ENCODE measurements around the gene OSBPL5. TPM values are rescaled to one million over a fixed set of nuclear protein-coding genes. Genes with fewer than 3 reads are reported as not detected.
"Not testable (repeated sequence)": the region's sequence is repeated elsewhere in the genome, so short reads cannot be mapped to it uniquely, and the experiment has no call there.

The OSBPL5 gene
- total and polyA plus RNA-seq, 3 experiments from 2014 or later = 2.6 to 8.5 (median 2.7) TPM

- ChIA-PET POLR2A (no interaction called here), CTCF (interaction anchor here (1.5 to 1.8 kb wide), 2 partner anchors 12 to 102 kb away, joined by 4 to 5 read pairs; no protein-coding TSS in a partner anchor)
- no peaks in the 10 kb centered on the region for H3K36me3 Mint-ChIP-seq
- H3K9me3 Mint-ChIP-seq = no peaks in the 10 kb centered on the region
- Histone ChIP-seq H3K27me3 (ENCODE audit: insufficient read depth, low read length, poor library complexity, severe bottlenecking) (no peaks in the 10 kb centered on the region), H3K4me3 (ENCODE audit: low read length) (no peak overlapping the region), H3K4me1 (ENCODE audit: insufficient read depth, low read length) (no peaks in the 10 kb centered on the region), H3K9me3 (ENCODE audit: low read length) (no peaks in the 10 kb centered on the region), H3K36me3 (ENCODE audit: insufficient read depth, low read length) (no peaks in the 10 kb centered on the region), H3K27ac (ENCODE audit: low read depth, low read length) (no peak overlapping the region)
- H3K27me3 Mint-ChIP-seq = peaks cover 4 to 6% of the 10 kb centered on the region in 2 donors
- H3K4me3 Mint-ChIP-seq = no peak overlapping the region
- DNase-seq = no peak
- H3K27ac Mint-ChIP-seq = peak overlapping the region in 1 of 8 donors; percentile 24
- H3K4me1 Mint-ChIP-seq = no peaks in the 10 kb centered on the region
Measured at GRCh38 chr11:3077846-3078440, 87.2 kb downstream of the OSBPL5 start.

DNA sequence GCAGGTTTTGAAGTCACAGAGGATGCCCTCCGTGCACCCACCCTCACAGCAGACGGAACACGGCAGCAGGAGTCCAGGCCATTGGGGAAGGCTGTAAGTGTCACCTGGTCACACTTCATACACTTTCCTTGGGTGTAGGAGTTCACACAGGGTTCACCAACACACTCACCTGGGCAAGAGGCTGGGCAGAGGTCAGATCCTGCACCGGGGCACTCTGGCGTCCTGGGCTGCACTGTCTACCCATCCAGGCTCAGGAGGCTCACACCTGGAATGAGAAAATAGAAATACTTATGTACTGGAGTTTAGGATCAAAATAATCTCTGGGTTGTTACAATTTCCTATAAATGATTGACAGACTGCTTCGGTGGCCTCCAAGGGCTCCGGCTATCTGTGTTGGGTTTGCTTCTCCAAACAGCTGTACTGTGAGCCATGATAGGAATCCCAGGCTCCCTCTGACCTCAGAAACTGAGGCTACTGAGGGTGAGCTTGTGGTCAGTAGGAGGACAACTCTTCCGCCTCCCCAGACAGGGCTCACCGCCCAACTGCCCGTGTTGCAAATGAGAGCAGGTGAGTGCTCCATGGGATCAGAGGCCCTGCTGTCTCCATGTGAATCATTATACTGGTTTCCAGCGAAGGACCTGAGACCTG is 87.8 kb downstream of the OSBPL5 start:
- Mint-ChIP-seq H3K4me1 (no peaks in the 10 kb centered on the region), H3K27me3 (peaks cover 4 to 7% of the 10 kb centered on the region in 2 donors), H3K27ac (no peak overlapping the region), H3K36me3 (no peaks in the 10 kb centered on the region), H3K4me3 (no peak overlapping the region), H3K9me3 (no peaks in the 10 kb centered on the region)
- CTCF ChIA-PET = interaction anchor here (1.5 to 2.2 kb wide), 3 partner anchors 12 to 102 kb away, joined by 4 to 5 read pairs (median 5); no protein-coding TSS in a partner anchor
- Histone ChIP-seq H3K4me3 (ENCODE audit: low read length) (no peak overlapping the region), H3K27ac (ENCODE audit: low read depth, low read length) (no peak overlapping the region), H3K27me3 (ENCODE audit: insufficient read depth, low read length, poor library complexity, severe bottlenecking) (no peaks in the 10 kb centered on the region), H3K4me1 (ENCODE audit: insufficient read depth, low read length) (no peaks in the 10 kb centered on the region), H3K36me3 (ENCODE audit: insufficient read depth, low read length) (no peaks in the 10 kb centered on the region), H3K9me3 (ENCODE audit: low read length) (no peaks in the 10 kb centered on the region)
- POLR2A ChIA-PET = no interaction called here
- no peak for DNase-seq

GRCh38 chr11:3074912-3075589 is 90.1 kb downstream of the OSBPL5 start:
- H3K4me3 Mint-ChIP-seq = no peak overlapping the region
- H3K4me3 ChIP-seq (ENCODE audit: low read length) = no peak overlapping the region
- H3K4me1 ChIP-seq (ENCODE audit: insufficient read depth, low read length) = no peaks in the 10 kb centered on the region
- no peaks in the 10 kb centered on the region for H3K9me3 Mint-ChIP-seq
- H3K36me3 Mint-ChIP-seq = no peaks in the 10 kb centered on the region
- no peak for DNase-seq
- no peaks in the 10 kb centered on the region for H3K9me3 ChIP-seq (ENCODE audit: low read length)
- CTCF ChIA-PET = interaction anchor here (1.0 to 2.2 kb wide), 2 partner anchors 16 to 145 kb away, joined by 3 to 5 read pairs; no protein-coding TSS in a partner anchor
- peaks cover 4 to 11% of the 10 kb centered on the region in 2 donors for H3K27me3 Mint-ChIP-seq
- H3K4me1 Mint-ChIP-seq = no peaks in the 10 kb centered on the region
- no peaks in the 10 kb centered on the region for H3K36me3 ChIP-seq (ENCODE audit: insufficient read depth, low read length)
- H3K27ac Mint-ChIP-seq = peak overlapping the region in 1 of 8 donors; percentile 24
- POLR2A ChIA-PET = no interaction called here
- no peak overlapping the region for H3K27ac ChIP-seq (ENCODE audit: low read depth, low read length)
- no peaks in the 10 kb centered on the region for H3K27me3 ChIP-seq (ENCODE audit: insufficient read depth, low read length, poor library complexity, severe bottlenecking)

- Mint-ChIP-seq H3K27me3 (peaks cover 9 to 16% of the 10 kb centered on the region in 2 donors), H3K36me3 (no peaks in the 10 kb centered on the region), H3K9me3 (no peaks in the 10 kb centered on the region), H3K4me1 (no peaks in the 10 kb centered on the region), H3K27ac (no peak overlapping the region), H3K4me3 (no peak overlapping the region)
- Histone ChIP-seq H3K9me3 (ENCODE audit: low read length) (no peaks in the 10 kb centered on the region), H3K4me3 (ENCODE audit: low read length) (no peak overlapping the region), H3K4me1 (ENCODE audit: insufficient read depth, low read length) (no peaks in the 10 kb centered on the region), H3K36me3 (ENCODE audit: insufficient read depth, low read length) (no peaks in the 10 kb centered on the region), H3K27ac (ENCODE audit: low read depth, low read length) (no peak overlapping the region), H3K27me3 (ENCODE audit: insufficient read depth, low read length, poor library complexity, severe bottlenecking) (no peaks in the 10 kb centered on the region)
- no peak for DNase-seq
- ChIA-PET POLR2A (no interaction called here), CTCF (no interaction called here)
Measured at GRCh38 chr11:3073029-3073435, 92.1 kb downstream of the OSBPL5 start.

DNA sequence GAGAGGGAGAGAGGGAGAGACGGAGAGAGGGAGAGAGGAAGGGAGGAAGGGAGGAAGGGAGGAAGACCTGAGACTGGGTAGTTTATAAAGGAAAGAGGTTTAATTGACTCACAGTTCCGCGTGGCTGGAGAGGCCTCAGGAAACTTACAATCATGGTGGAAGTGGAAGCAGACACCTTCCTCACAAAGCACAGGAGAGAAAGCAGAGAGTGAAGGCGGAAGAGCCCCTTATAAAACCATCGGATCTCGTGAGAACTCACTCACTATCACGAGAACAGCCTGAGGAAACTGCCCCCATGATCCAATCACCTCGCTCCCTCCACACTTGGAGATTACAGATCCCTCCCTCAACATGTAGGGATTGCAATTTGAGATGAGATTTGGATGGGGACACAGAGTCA is 95.7 kb downstream of the OSBPL5 start:
- CTCF ChIA-PET = no interaction called here

GRCh38 chr11:3066308-3066707 is 98.8 kb downstream of the OSBPL5 start:
- H3K4me3 ChIP-seq (ENCODE audit: low read length); H3K4me1 ChIP-seq (ENCODE audit: insufficient read depth, low read length); H3K9me3 Mint-ChIP-seq; DNase-seq; POLR2A ChIA-PET; H3K4me1 Mint-ChIP-seq; H3K36me3 ChIP-seq (ENCODE audit: insufficient read depth, low read length); H3K27me3 ChIP-seq (ENCODE audit: insufficient read depth, low read length, poor library complexity, severe bottlenecking); H3K36me3 Mint-ChIP-seq; CTCF ChIA-PET; H3K9me3 ChIP-seq (ENCODE audit: low read length); H3K27ac ChIP-seq (ENCODE audit: low read depth, low read length); H3K27ac Mint-ChIP-seq; H3K4me3 Mint-ChIP-seq: not testable (repeated sequence)
- peaks cover 10 to 51% of the 10 kb centered on the region in 2 donors for H3K27me3 Mint-ChIP-seq

More for the DNA sequence above, 95.7 kb downstream of the OSBPL5 start:
- H3K36me3 Mint-ChIP-seq = no peaks in the 10 kb centered on the region
- Histone ChIP-seq H3K4me3 (ENCODE audit: low read length) (no peak overlapping the region), H3K9me3 (ENCODE audit: low read length) (no peaks in the 10 kb centered on the region), H3K4me1 (ENCODE audit: insufficient read depth, low read length) (no peaks in the 10 kb centered on the region), H3K36me3 (ENCODE audit: insufficient read depth, low read length) (no peaks in the 10 kb centered on the region), H3K27ac (ENCODE audit: low read depth, low read length) (no peak overlapping the region), H3K27me3 (ENCODE audit: insufficient read depth, low read length, poor library complexity, severe bottlenecking) (no peaks in the 10 kb centered on the region)
- POLR2A ChIA-PET = no interaction called here
- peaks cover 8 to 38% of the 10 kb centered on the region in 2 donors for H3K27me3 Mint-ChIP-seq
- no peaks in the 10 kb centered on the region for H3K9me3 Mint-ChIP-seq
- no peaks in the 10 kb centered on the region for H3K4me1 Mint-ChIP-seq
- no peak for DNase-seq
- no peak overlapping the region for H3K27ac Mint-ChIP-seq
- H3K4me3 Mint-ChIP-seq = no peak overlapping the region

DNA sequence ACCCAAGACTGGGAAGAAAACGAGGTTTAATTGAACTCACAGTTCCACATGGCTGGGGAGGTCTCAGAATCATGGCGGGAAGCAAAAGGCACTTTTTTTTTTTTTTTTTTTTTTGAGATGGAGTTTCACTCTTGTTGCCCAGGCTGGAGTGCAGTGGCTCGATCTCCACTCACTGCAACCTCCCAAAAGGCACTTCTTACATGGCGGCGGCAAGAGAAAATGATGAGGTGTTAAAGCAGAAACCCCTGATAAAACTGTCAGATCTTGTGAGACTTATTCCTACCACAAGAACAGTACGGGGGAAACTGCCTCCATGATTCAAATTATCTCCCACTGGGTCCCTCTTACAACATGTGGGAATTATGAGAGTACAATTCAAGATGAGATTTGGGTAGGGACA is 100.4 kb downstream of the OSBPL5 start:
- H3K27me3 ChIP-seq (ENCODE audit: insufficient read depth, low read length, poor library complexity, severe bottlenecking); H3K9me3 Mint-ChIP-seq; H3K4me1 ChIP-seq (ENCODE audit: insufficient read depth, low read length); H3K36me3 ChIP-seq (ENCODE audit: insufficient read depth, low read length); CTCF ChIA-PET; H3K27ac ChIP-seq (ENCODE audit: low read depth, low read length); H3K4me1 Mint-ChIP-seq; DNase-seq; POLR2A ChIA-PET; H3K9me3 ChIP-seq (ENCODE audit: low read length); H3K4me3 Mint-ChIP-seq; H3K4me3 ChIP-seq (ENCODE audit: low read length); H3K27ac Mint-ChIP-seq; H3K36me3 Mint-ChIP-seq: not testable (repeated sequence)
- H3K27me3 Mint-ChIP-seq = peaks cover 10 to 54% of the 10 kb centered on the region in 2 donors

DNA sequence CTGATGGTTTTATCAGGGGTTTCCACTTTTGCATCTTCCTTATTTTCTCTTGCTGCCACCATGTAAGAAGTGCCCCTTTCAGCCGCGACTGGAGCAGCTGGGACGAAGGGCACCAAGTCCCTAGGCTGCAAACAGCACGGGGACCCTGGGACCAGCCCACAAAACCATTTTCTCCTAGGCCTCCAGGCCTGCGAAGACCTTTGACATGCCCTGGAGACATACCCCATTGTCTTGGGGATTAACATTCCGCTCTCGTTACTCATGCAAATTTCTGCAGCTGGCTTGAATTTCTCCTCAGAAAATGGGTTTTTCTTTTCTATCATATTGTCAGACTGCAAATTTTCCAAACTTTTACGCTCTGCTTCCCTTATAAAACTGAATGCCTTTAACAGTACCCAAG is 101.2 kb downstream of the OSBPL5 start:
- H3K36me3 ChIP-seq (ENCODE audit: insufficient read depth, low read length); H3K4me3 Mint-ChIP-seq; H3K9me3 Mint-ChIP-seq; H3K4me1 Mint-ChIP-seq; DNase-seq; H3K9me3 ChIP-seq (ENCODE audit: low read length); H3K4me3 ChIP-seq (ENCODE audit: low read length); CTCF ChIA-PET; H3K27ac Mint-ChIP-seq; H3K36me3 Mint-ChIP-seq; H3K4me1 ChIP-seq (ENCODE audit: insufficient read depth, low read length); POLR2A ChIA-PET; H3K27me3 ChIP-seq (ENCODE audit: insufficient read depth, low read length, poor library complexity, severe bottlenecking); H3K27ac ChIP-seq (ENCODE audit: low read depth, low read length): not testable (repeated sequence)
- H3K27me3 Mint-ChIP-seq = peaks cover 10 to 54% of the 10 kb centered on the region in 2 donors

Data from CD8-positive, alpha-beta memory T cell (primary cell).